GM12892 (cell line): ENCODE data around the gene TNFAIP2.

Experiments
- POLR2A ChIP-seq: IDR thresholded peaks from 2 replicates; pipeline ENCODE4 v1.6.1; 2011; ENCODE audit warnings: low read depth, low read length, control low read depth
- POLR2AphosphoS5 ChIP-seq: IDR thresholded peaks from 2 replicates; pipeline ENCODE4 v1.6.1; 2011; ENCODE audit warnings: low read depth, low read length, control low read depth

DNA sequence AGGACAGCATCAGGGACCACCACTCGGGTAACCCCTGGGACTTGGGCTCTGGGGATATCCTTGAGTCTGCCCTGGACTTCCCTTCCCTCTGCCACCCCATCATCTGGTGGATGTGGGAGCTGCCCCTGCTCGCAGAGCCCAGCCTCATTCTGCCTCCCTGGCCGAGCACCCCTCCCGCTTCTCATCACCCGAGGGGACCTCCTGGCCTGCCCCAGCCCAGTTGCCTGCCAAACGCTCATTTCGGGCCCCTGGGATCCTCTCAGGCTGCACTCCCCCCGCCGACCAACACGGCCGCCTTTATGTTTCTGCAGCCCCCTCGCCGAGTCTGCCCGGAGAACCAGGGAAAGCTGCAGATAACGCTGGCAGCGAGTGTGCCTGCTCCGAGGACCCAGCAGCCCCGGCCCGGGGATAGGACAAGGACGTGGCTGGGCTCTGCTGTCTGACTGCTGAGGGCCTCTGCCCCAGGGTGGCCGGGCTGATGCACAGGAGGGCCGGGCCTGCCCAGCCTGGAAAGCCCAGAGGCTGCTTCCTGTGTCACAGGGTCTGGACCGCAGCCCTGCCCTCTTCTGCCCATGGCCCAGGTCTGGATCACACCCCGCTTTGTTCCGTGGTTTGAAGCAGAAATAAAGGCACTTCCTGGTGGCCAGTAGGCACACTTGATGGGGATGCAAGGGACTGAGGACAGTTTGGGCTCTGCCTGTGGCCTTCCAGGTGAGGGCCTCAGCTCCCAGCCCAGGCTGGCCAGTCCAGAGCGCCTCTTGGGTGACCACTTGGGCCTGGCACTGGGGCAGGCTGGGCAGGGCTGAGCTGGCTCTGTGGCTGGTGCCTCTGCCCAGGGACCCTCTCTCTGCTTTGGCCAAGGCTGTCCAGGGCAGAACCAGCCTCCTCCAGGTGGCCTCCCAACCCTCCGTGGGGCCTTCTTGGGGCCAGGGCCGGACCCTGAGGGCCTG lies 33.6 kb upstream of the TNFAIP2 start:
- TF ChIP-seq POLR2A (no peak), POLR2AphosphoS5 (no peak)
